HCT116 (cell line): ENCODE results near the gene CASP12.

ENCODE experiments used
- CBX3 ChIP-seq: IDR thresholded peaks from 2 replicates; pipeline ENCODE4 v1.6.1; 2012; ENCODE audit warnings: low read depth
- CEBPB ChIP-seq: IDR thresholded peaks from 2 replicates; pipeline ENCODE4 v1.6.1; 2012; ENCODE audit warnings: low read depth
- CTCF ChIP-seq, 3 experiments: fragments of 200-600 bp in 1 of 3; sonication (generic) in 1 of 3; IDR thresholded peaks in 2 of 3; conservative IDR thresholded peaks in 1 of 3; 2 replicates each; pipeline ENCODE4 v1.5.1; 2012 to 2017; ENCODE audit warnings: low read depth in 2 of 3, low read length in 2 of 3, antibody characterized with exemption in 1 of 3, borderline replicate concordance in 1 of 3, control low read depth in 1 of 3, mild to moderate bottlenecking in 1 of 3, mixed read lengths in 1 of 3, mixed run types in 1 of 3, moderate library complexity in 1 of 3; ENCODE audit not compliant: insufficient read depth in 1 of 3
- EZH2 ChIP-seq: fragments of 200-600 bp; sonication (generic); IDR thresholded peaks from 2 replicates; pipeline ENCODE4 v1.6.1; 2017; ENCODE audit warnings: antibody characterized with exemption, mixed run types
- EZH2phosphoT487 ChIP-seq: fragments of 200-600 bp; IDR thresholded peaks from 2 replicates; pipeline ENCODE4 v1.6.1; 2018; ENCODE audit warnings: antibody characterized with exemption, borderline replicate concordance
- MAX ChIP-seq: IDR thresholded peaks from 2 replicates; pipeline ENCODE4 v1.6.1; 2012
- POLR2A ChIP-seq: IDR thresholded peaks from 2 replicates; pipeline ENCODE4 v1.7.0; 2011; ENCODE audit warnings: borderline replicate concordance; ENCODE audit not compliant: insufficient read depth, insufficient read length; ENCODE audit errors: extremely low read depth
- POLR2AphosphoS5 ChIP-seq: IDR thresholded peaks from 2 replicates; pipeline ENCODE4 v1.6.1; 2011; ENCODE audit warnings: mild to moderate bottlenecking, low read depth, low read length, moderate library complexity
- REST ChIP-seq: IDR thresholded peaks from 2 replicates; pipeline ENCODE4 v1.6.1; 2012; ENCODE audit warnings: low read depth
- SIN3A ChIP-seq: IDR thresholded peaks from 2 replicates; pipeline ENCODE4 v1.6.1; 2012; ENCODE audit warnings: low read depth
- SP1 ChIP-seq: IDR thresholded peaks from 2 replicates; pipeline ENCODE4 v1.6.1; 2012; ENCODE audit warnings: low read depth
- SRF ChIP-seq: IDR thresholded peaks from 2 replicates; pipeline ENCODE4 v1.6.1; 2012; ENCODE audit warnings: low read depth
- ZBTB33 ChIP-seq: IDR thresholded peaks from 2 replicates; pipeline ENCODE4 v1.6.1; 2011; ENCODE audit warnings: mild to moderate bottlenecking, low read length, moderate library complexity; ENCODE audit not compliant: insufficient replicate concordance; ENCODE audit errors: extremely low read depth
- ZNF274 ChIP-seq: fragments of 200-500 bp; sonication (Bioruptor generic); IDR thresholded peaks from 2 replicates; pipeline ENCODE4 v1.6.1; 2014; ENCODE audit warnings: mild to moderate bottlenecking, low read depth, low read length, inconsistent platforms

- TF ChIP-seq ZNF274 (no peak), POLR2A (no peak), CTCF (IDR thresholded peaks at IDR 0.05 in 2 of 3, conservative IDR thresholded peaks at IDR 0.05 in 1 of 3; ENCODE audit: borderline replicate concordance in 1 of 3, insufficient read depth in 1 of 3, low read depth in 2 of 3, low read length in 2 of 3) (no peak), SP1 (no peak), ZBTB33 (no peak), EZH2phosphoT487 (no peak), EZH2 (no peak), POLR2AphosphoS5 (no peak), REST (no peak), MAX (no peak), SIN3A (no peak), CEBPB (no peak), SRF (no peak), CBX3 (no peak)
These were observed 27.4 kb downstream of the CASP12 start for GRCh38 chr11:104870910-104871309.
